ENCODE measurements around the gene IFTAP.

GRCh38 chr11:36693139-36693843, 99.0 kb downstream of the IFTAP start:
- TF ChIP-seq CTCF (IDR thresholded peaks at IDR 0.05; ENCODE audit: poor library complexity) (no peak), EZH2 (IDR thresholded peaks at IDR 0.05; ENCODE audit: borderline replicate concordance) (no peak), EZH2phosphoT487 (IDR thresholded peaks at IDR 0.05; ENCODE audit: low read depth, severe bottlenecking, unreplicated experiment) (no peak)
